IMR-90 (cell line): ENCODE results near the gene ATG3.

Experiments used
- CEBPB ChIP-seq: IDR thresholded peaks from 2 replicates; pipeline ENCODE4 v1.6.1; 2012; ENCODE audit warnings: low read depth, low read length, improper control_type of control experiment
- CTCF ChIP-seq: conservative IDR thresholded peaks from 2 replicates; pipeline ENCODE4 v1.5.1; 2012; ENCODE audit warnings: mild to moderate bottlenecking, low read depth, low read length, improper control_type of control experiment
- POLR2A ChIP-seq: IDR thresholded peaks from 2 replicates; pipeline ENCODE4 v1.6.1; 2012; ENCODE audit warnings: mild to moderate bottlenecking, low read depth, low read length
- SMC3 ChIP-seq: fragments of 150-350 bp; IDR thresholded peaks from 2 replicates; pipeline ENCODE4 v1.6.1; 2016; ENCODE audit warnings: low read depth, mild to moderate bottlenecking, antibody characterized with exemption, low read length, moderate library complexity

GRCh38 chr3:112531358-112531781, 30.4 kb downstream of the ATG3 start:
- TF ChIP-seq CTCF (peak; percentile 52), CEBPB (no peak), SMC3 (peak; percentile 43; the same call in 1 of the 2 replicates), POLR2A (no peak)
